HepG2 (cell line): ENCODE data around the gene BICRAL. TPM values are rescaled to one million over a fixed set of nuclear protein-coding genes. Genes with fewer than 3 reads are reported as not detected.
A peak's percentile ranks its signal among the peaks of the same experiment; 100 is the strongest.

Source experiments
- ATAD3A ChIP-seq: sonication (generic); formaldehyde crosslinking; IDR thresholded peaks from 2 replicates; pipeline ENCODE4 v1.4.0; 2020; ENCODE audit warnings: missing genetic modification reagents
- CSRNP1 ChIP-seq: sonication (generic); formaldehyde crosslinking; IDR thresholded peaks from 2 replicates; pipeline ENCODE4 v1.8.1; 2023; ENCODE audit warnings: mild to moderate bottlenecking, missing genetic modification reagents
- ETV6 ChIP-seq: sonication (generic); formaldehyde crosslinking; conservative IDR thresholded peaks from 2 replicates; pipeline ENCODE4 v1.4.0; 2020; ENCODE audit warnings: missing genetic modification reagents
- FOSL1 ChIP-seq: sonication (generic); formaldehyde crosslinking; IDR thresholded peaks from 2 replicates; pipeline ENCODE4 v1.9.0; 2021; ENCODE audit warnings: missing genetic modification reagents, borderline replicate concordance
- JUNB ChIP-seq: sonication (generic); formaldehyde crosslinking; IDR thresholded peaks from 2 replicates; pipeline ENCODE4 v1.8.0; 2022; ENCODE audit warnings: missing genetic modification reagents, mild to moderate bottlenecking, borderline replicate concordance
- JUND ChIP-seq: sonication (generic); formaldehyde crosslinking; IDR thresholded peaks from 2 replicates; pipeline ENCODE4 v1.8.0; 2022; ENCODE audit warnings: mild to moderate bottlenecking, missing genetic modification reagents
- KLF15 ChIP-seq: sonication (generic); formaldehyde crosslinking; IDR thresholded peaks from 2 replicates; pipeline ENCODE4 v1.8.1; 2023; ENCODE audit warnings: borderline replicate concordance, mild to moderate bottlenecking, inconsistent platforms, missing genetic modification reagents, mixed read lengths
- MAF1 ChIP-seq: sonication (generic); formaldehyde crosslinking; IDR thresholded peaks from 2 replicates; pipeline ENCODE4 v1.5.0; 2020; ENCODE audit warnings: missing genetic modification reagents, borderline replicate concordance
- PLSCR1 ChIP-seq: sonication (generic); formaldehyde crosslinking; IDR thresholded peaks from 2 replicates; pipeline ENCODE4 v1.5.0; 2020; ENCODE audit warnings: missing genetic modification reagents, mild to moderate bottlenecking, borderline replicate concordance
- RARA ChIP-seq: IDR thresholded peaks from 2 replicates; pipeline ENCODE4 v1.6.1; 2016; ENCODE audit warnings: missing genetic modification reagents, missing compliant biosample characterization
- RBAK ChIP-seq: sonication (generic); formaldehyde crosslinking; IDR thresholded peaks from 2 replicates; pipeline ENCODE4 v1.5.1; 2020; ENCODE audit warnings: mild to moderate bottlenecking, missing genetic modification reagents
- TAF15 ChIP-seq: fragments of 200-400 bp; formaldehyde crosslinking; IDR thresholded peaks from one replicate; pipeline ENCODE4 v1.6.1; 2018; ENCODE audit warnings: mild to moderate bottlenecking, low read depth, low read length; ENCODE audit not compliant: poor library complexity, severe bottlenecking
- TCF7 ChIP-seq: sonication (generic); IDR thresholded peaks from 2 replicates; pipeline ENCODE4 v1.6.1; 2016; ENCODE audit warnings: antibody characterized with exemption, low read depth
- ZBTB20 ChIP-seq: sonication (generic); formaldehyde crosslinking; IDR thresholded peaks from 2 replicates; pipeline ENCODE4 v1.8.1; 2023; ENCODE audit warnings: missing genetic modification reagents, low read depth, mild to moderate bottlenecking, borderline replicate concordance
- ZNF205 ChIP-seq: IDR thresholded peaks from 2 replicates; pipeline ENCODE4 v1.6.1; 2018; ENCODE audit warnings: missing biosample characterization, missing genetic modification reagents
- ZNF24 ChIP-seq: fragments of 450-650 bp; IDR thresholded peaks from 2 replicates; pipeline ENCODE4 v1.6.1; 2017; ENCODE audit warnings: antibody characterized with exemption, mild to moderate bottlenecking
- ZNF3 ChIP-seq: IDR thresholded peaks from 2 replicates; pipeline ENCODE4 v1.7.0; 2017; ENCODE audit warnings: inconsistent platforms
- ZNF331 ChIP-seq: sonication (generic); formaldehyde crosslinking; IDR thresholded peaks from 2 replicates; pipeline ENCODE4 v1.4.0; 2020; ENCODE audit warnings: missing genetic modification reagents
- ZNF333 ChIP-seq: sonication (generic); formaldehyde crosslinking; IDR thresholded peaks from 2 replicates; pipeline ENCODE4 v1.4.0; 2020; ENCODE audit warnings: mild to moderate bottlenecking, missing genetic modification reagents, borderline replicate concordance
- ZNF382 ChIP-seq: sonication (generic); formaldehyde crosslinking; IDR thresholded peaks from 2 replicates; pipeline ENCODE4 v1.5.0; 2020; ENCODE audit warnings: missing genetic modification reagents, mild to moderate bottlenecking, borderline replicate concordance
- ZNF558 ChIP-seq: sonication (generic); formaldehyde crosslinking; IDR thresholded peaks from 2 replicates; pipeline ENCODE4 v1.9.0; 2022; ENCODE audit warnings: mild to moderate bottlenecking, missing genetic modification reagents, borderline replicate concordance
- ZNF564 ChIP-seq: sonication (generic); formaldehyde crosslinking; IDR thresholded peaks from 2 replicates; pipeline ENCODE4 v1.8.1; 2023; ENCODE audit warnings: mild to moderate bottlenecking, missing genetic modification reagents
- ZNF614 ChIP-seq: IDR thresholded peaks from 2 replicates; pipeline ENCODE4 v1.6.1; 2018; ENCODE audit warnings: missing biosample characterization, missing genetic modification reagents, inconsistent platforms, borderline replicate concordance
- ZNF678 ChIP-seq: sonication (generic); formaldehyde crosslinking; IDR thresholded peaks from 2 replicates; pipeline ENCODE4 v1.4.0; 2020; ENCODE audit warnings: mild to moderate bottlenecking, missing genetic modification reagents
- ZNF713 ChIP-seq: sonication (generic); formaldehyde crosslinking; IDR thresholded peaks from 2 replicates; pipeline ENCODE4 v1.4.0; 2020; ENCODE audit warnings: mild to moderate bottlenecking, missing genetic modification reagents
- polyA plus RNA-seq, 8 experiments: library from polyadenylated mRNA; depleted of rRNA in 3 of 8; stranded (reverse) in 7 of 8; unstranded in 1 of 8; fragments of >200 nt; fragmentation: Illumina TruSeq in 4 of 8; extraction: Trizol in 4 of 8; gene quantifications; 2 replicates each; pipeline versions ENCODE4 v1.2.1 to v1.2.3, GENCODE V29; 2011 to 2016; ENCODE audit warnings: low read depth in 4 of 8, missing spikeins in 1 of 8, mixed read lengths in 1 of 8; ENCODE audit not compliant: insufficient read depth in 1 of 8
- total RNA-seq, 5 experiments: library from RNA; depleted of rRNA; stranded (reverse); fragments of >200 nt; fragmentation: Illumina TruSeq; extraction: Trizol; gene quantifications; 2 replicates each; pipeline ENCODE4 v1.2.3, GENCODE V29; 2016; ENCODE audit warnings: low read depth in 1 of 5
- TF ChIP-seq, protein P1 (sequence below): sonication (generic); formaldehyde crosslinking; IDR thresholded peaks from 2 replicates; pipeline ENCODE4 v1.9.0; 2021; ENCODE audit warnings: missing genetic modification reagents, borderline replicate concordance

BICRAL gene
- total and polyA plus RNA-seq, 2 of the 13 experiments (the other 11 are each of a cell fraction or from before 2014, with no cell fraction given), result 5.0 to 13.5 TPM

- TF ChIP-seq RARA (CRISPR knock-in tag) (no peak; the same call in 1 of the 2 replicates), FOSL1 (peak; percentile 41; the same call in 1 of the 2 replicates), ZNF24 (no peak), ZNF678 (CRISPR knock-in tag) (0 out of 2 replicates have a peak, but pooled peaks have one; percentile 50), MAF1 (CRISPR knock-in tag) (no peak), ZNF564 (CRISPR knock-in tag) (no peak), ZNF558 (peak; percentile 84; the same call in 1 of the 2 replicates), PLSCR1 (CRISPR knock-in tag) (no peak), ZBTB20 (CRISPR knock-in tag) (no peak), JUND (CRISPR knock-in tag) (no peak), RBAK (CRISPR knock-in tag) (no peak), CSRNP1 (CRISPR knock-in tag) (peak; percentile 44; the same call in 1 of the 2 replicates), TCF7 (no peak), ZNF333 (CRISPR knock-in tag) (peak; percentile 58), KLF15 (no peak), ZNF713 (CRISPR knock-in tag) (no peak), JUNB (no peak), ATAD3A (CRISPR knock-in tag) (no peak), ZNF3 (CRISPR knock-in tag) (no peak), TAF15 (no peak), ZNF205 (CRISPR knock-in tag) (0 out of 2 replicates have a peak, but pooled peaks have one; percentile 40), ZNF382 (CRISPR knock-in tag) (no peak), ETV6 (CRISPR knock-in tag) (peak; percentile 92), ZNF331 (CRISPR knock-in tag) (peak; percentile 50; the same call in 1 of the 2 replicates), ZNF614 (CRISPR knock-in tag) (peak; percentile 76)
- TF ChIP-seq, protein P1, sequence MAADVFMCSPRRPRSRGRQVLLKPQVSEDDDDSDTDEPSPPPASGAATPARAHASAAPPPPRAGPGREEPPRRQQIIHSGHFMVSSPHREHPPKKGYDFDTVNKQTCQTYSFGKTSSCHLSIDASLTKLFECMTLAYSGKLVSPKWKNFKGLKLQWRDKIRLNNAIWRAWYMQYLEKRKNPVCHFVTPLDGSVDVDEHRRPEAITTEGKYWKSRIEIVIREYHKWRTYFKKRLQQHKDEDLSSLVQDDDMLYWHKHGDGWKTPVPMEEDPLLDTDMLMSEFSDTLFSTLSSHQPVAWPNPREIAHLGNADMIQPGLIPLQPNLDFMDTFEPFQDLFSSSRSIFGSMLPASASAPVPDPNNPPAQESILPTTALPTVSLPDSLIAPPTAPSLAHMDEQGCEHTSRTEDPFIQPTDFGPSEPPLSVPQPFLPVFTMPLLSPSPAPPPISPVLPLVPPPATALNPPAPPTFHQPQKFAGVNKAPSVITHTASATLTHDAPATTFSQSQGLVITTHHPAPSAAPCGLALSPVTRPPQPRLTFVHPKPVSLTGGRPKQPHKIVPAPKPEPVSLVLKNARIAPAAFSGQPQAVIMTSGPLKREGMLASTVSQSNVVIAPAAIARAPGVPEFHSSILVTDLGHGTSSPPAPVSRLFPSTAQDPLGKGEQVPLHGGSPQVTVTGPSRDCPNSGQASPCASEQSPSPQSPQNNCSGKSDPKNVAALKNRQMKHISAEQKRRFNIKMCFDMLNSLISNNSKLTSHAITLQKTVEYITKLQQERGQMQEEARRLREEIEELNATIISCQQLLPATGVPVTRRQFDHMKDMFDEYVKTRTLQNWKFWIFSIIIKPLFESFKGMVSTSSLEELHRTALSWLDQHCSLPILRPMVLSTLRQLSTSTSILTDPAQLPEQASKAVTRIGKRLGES (CRISPR knock-in tag), result 0 out of 2 replicates have a peak, but pooled peaks have one; percentile 28
These were observed 36.0 kb upstream of the BICRAL start, which contains the start of gene TBCC (continued) for GRCh38 chr6:42745640-42746462.
